Stimulated activated CD4-positive, alpha-beta T cell treated with anti-CD3 and anti-CD28 coated beads, Interleukin-1b, Interleukin-23, amount 100 ng/mL, for 24 hours (primary cell): ENCODE measurements around the gene ELP1.
"Not testable (repeated sequence)": the region's sequence is repeated elsewhere in the genome, so short reads cannot be mapped to it uniquely, and the experiment has no call there.

Experiments used
- DNase-seq, 4 experiments: peaks; one replicate each; pipeline ENCODE4 v3.0.0-alpha.2; 2020; ENCODE audit warnings: low read depth in 4 of 4, low spot score in 1 of 4

The ELP1 gene

GRCh38 chr9:108934323-108934893 lies 484 bp upstream of the ELP1 start, which contains the start of gene ABITRAM:
Gene ABITRAM, plus strand, starts transcription at chr9:108934400. Its CDS starts 87 bp downstream, at chr9:108934487.
- DNase-seq = peak; percentile 46 to 66 (median 54)

GRCh38 chr9:108933231-108933717 lies 650 bp downstream of the ELP1 start:
- DNase-seq = peak in 1 of 4 experiments; percentile 1

- DNase-seq = no peak
Measured at GRCh38 chr9:108928386-108928785, 5.5 kb downstream of the ELP1 start.

GRCh38 chr9:108924466-108924865 lies 9.5 kb downstream of the ELP1 start:
- no peak for DNase-seq

GRCh38 chr9:108921200-108921599 lies 12.7 kb downstream of the ELP1 start:
- no peak for DNase-seq

- not testable (repeated sequence) for DNase-seq
Measured at GRCh38 chr9:108920401-108920800, 13.5 kb downstream of the ELP1 start.

- DNase-seq = no peak
Measured at GRCh38 chr9:108919517-108919916, 14.4 kb downstream of the ELP1 start.

GRCh38 chr9:108913391-108913790 lies 20.5 kb downstream of the ELP1 start:
- no peak for DNase-seq

- no peak for DNase-seq
Measured at GRCh38 chr9:108911820-108912219, 22.1 kb downstream of the ELP1 start.

GRCh38 chr9:108910914-108911313 lies 23.0 kb downstream of the ELP1 start:
- no peak for DNase-seq

GRCh38 chr9:108910402-108910801 lies 23.5 kb downstream of the ELP1 start:
- no peak for DNase-seq

GRCh38 chr9:108905494-108905893 lies 28.4 kb downstream of the ELP1 start:
- no peak for DNase-seq

- no peak for DNase-seq
Measured at GRCh38 chr9:108904161-108904560, 29.8 kb downstream of the ELP1 start.

- DNase-seq = no peak
Measured at GRCh38 chr9:108903420-108904103, 30.4 kb downstream of the ELP1 start.

GRCh38 chr9:108900176-108900575 lies 33.7 kb downstream of the ELP1 start:
- DNase-seq = no peak

- not testable (repeated sequence) for DNase-seq
Measured at GRCh38 chr9:108899023-108899695, 34.8 kb downstream of the ELP1 start.

- DNase-seq = no peak
Measured at GRCh38 chr9:108897324-108898096, 36.4 kb downstream of the ELP1 start.

- DNase-seq = no peak
Measured at GRCh38 chr9:108894225-108894997, 39.5 kb downstream of the ELP1 start.

- no peak for DNase-seq
Measured at GRCh38 chr9:108889649-108890067, 44.3 kb downstream of the ELP1 start.

- not testable (repeated sequence) for DNase-seq
Measured at GRCh38 chr9:108886594-108887271, 47.2 kb downstream of the ELP1 start.
